DOHH2 (cell line): ENCODE results near the gene CCDC117.
A peak's percentile ranks its signal among the peaks of the same experiment; 100 is the strongest.

ENCODE experiments used
- H3F3A ChIP-seq: fragments of 200-600 bp; sonication (generic), shearing (Covaris generic); 2 replicates; pipeline ENCODE4 v1.6.0; 2016; ENCODE audit warnings: antibody characterized with exemption, mild to moderate bottlenecking; ENCODE audit not compliant: control insufficient read depth, insufficient read depth
- H3K27ac ChIP-seq: fragments of 200-600 bp; sonication (generic); 2 replicates; pipeline ENCODE4 v1.5.1; 2014; ENCODE audit warnings: low read depth, mild to moderate bottlenecking, low read length, moderate library complexity
- H3K27me3 ChIP-seq: fragments of 200-600 bp; sonication (generic); 2 replicates; pipeline ENCODE4 v1.6.1; 2014; ENCODE audit warnings: mild to moderate bottlenecking, low read length, mixed read lengths; ENCODE audit not compliant: control insufficient read depth
- H3K36me3 ChIP-seq: fragments of 200-600 bp; sonication (generic); 2 replicates; pipeline ENCODE4 v1.6.1; 2014; ENCODE audit warnings: mild to moderate bottlenecking, low read length, moderate library complexity, mixed read lengths; ENCODE audit not compliant: control insufficient read depth
- H3K4me1 ChIP-seq: fragments of 200-600 bp; sonication (generic); 2 replicates; pipeline ENCODE4 v1.6.1; 2014; ENCODE audit warnings: mild to moderate bottlenecking, low read length, mixed read lengths; ENCODE audit not compliant: control insufficient read depth
- H3K4me2 ChIP-seq: fragments of 200-600 bp; sonication (generic); 2 replicates; pipeline ENCODE4 v1.6.0; 2014; ENCODE audit warnings: mild to moderate bottlenecking, low read length, moderate library complexity
- H3K4me3 ChIP-seq: fragments of 200-600 bp; sonication (generic); 2 replicates; pipeline ENCODE4 v1.5.1; 2014; ENCODE audit warnings: mild to moderate bottlenecking, low read length, mixed read lengths
- H3K79me2 ChIP-seq: fragments of 200-600 bp; sonication (generic); 2 replicates; pipeline ENCODE4 v1.6.1; 2014; ENCODE audit warnings: mild to moderate bottlenecking, low read length, mixed read lengths; ENCODE audit not compliant: control insufficient read depth
- H3K9me2 ChIP-seq: fragments of 200-600 bp; sonication (generic); replicated peaks from 2 replicates; pipeline ENCODE4 v1.6.1; 2014; ENCODE audit warnings: mild to moderate bottlenecking, low read length, mixed read lengths; ENCODE audit not compliant: control insufficient read depth
- H3K9me3 ChIP-seq: fragments of 200-600 bp; sonication (generic); 2 replicates; pipeline ENCODE4 v1.6.1; 2014; ENCODE audit warnings: antibody characterized with exemption, low read length, mixed read lengths; ENCODE audit not compliant: control insufficient read depth, insufficient read depth
- H4K20me1 ChIP-seq: fragments of 200-600 bp; sonication (generic); 2 replicates; pipeline ENCODE4 v1.6.0; 2014; ENCODE audit warnings: low read depth, mild to moderate bottlenecking, antibody characterized with exemption, low read length, moderate library complexity; ENCODE audit not compliant: control insufficient read depth, insufficient read depth
- EZH2phosphoT487 ChIP-seq: fragments of 200-600 bp; sonication (generic); IDR thresholded peaks from 2 replicates; pipeline ENCODE4 v1.6.1; 2017; ENCODE audit warnings: borderline replicate concordance, mild to moderate bottlenecking, antibody characterized with exemption, low read length, moderate library complexity, mixed read lengths
- TF ChIP-seq, protein P1 (sequence below): fragments of 200-600 bp; sonication (generic); IDR thresholded peaks from one replicate; pipeline ENCODE4 v1.5.1; 2014; ENCODE audit warnings: antibody characterized with exemption, mild to moderate bottlenecking, low read depth, low read length; ENCODE audit not compliant: poor library complexity, severe bottlenecking

The CCDC117 gene

DNA sequence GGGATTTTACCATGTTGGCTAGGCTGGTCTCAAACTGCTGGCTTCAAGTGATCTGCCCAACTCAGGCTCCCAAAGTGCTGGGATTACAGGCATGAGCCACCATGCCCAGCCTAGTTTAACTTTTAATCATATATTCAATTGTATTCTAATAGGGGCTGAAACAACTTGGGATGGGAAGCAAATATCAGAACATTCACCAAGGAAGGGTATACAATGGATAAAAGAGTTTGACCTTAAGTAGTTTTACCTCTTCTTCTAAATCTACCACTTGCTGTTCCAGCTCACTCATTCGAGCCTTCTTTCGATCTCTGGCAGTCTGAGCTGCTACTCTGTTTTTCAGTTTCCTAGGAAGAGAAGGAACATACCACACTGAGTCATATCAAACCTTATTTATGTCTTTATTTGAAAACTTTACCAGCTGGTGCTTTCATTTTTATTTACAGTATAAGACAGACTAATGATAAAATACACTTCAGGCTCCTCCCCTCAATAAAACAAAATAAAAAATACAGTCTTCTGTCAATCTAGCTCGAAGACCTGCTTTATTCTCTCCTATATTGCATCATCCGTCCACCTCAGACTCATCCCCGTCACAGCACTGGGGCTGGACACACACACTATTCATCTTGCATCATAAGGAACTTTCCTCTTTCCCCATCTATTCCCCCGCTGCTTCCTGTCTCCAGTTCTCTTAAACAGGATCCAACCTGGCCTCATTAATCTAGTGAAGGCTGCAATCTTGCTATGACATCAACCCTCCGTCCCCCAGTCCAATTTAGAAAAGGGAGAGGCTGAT is 26.5 kb downstream of the CCDC117 start:
- peaks cover 29% of the 10 kb centered on the region for H3F3A ChIP-seq
- H3K4me3 ChIP-seq, result peak overlapping the region; percentile 99
- H3K27me3 ChIP-seq, result no peaks in the 10 kb centered on the region
- no peaks in the 10 kb centered on the region for H3K9me3 ChIP-seq
- no peaks in the 10 kb centered on the region for H3K9me2 ChIP-seq
- H4K20me1 ChIP-seq, result 0 out of 2 replicates have a peak, but pooled peaks cover 11% of the 10 kb centered on the region
- peaks cover 81% of the 10 kb centered on the region for H3K79me2 ChIP-seq
- TF ChIP-seq, protein P1, sequence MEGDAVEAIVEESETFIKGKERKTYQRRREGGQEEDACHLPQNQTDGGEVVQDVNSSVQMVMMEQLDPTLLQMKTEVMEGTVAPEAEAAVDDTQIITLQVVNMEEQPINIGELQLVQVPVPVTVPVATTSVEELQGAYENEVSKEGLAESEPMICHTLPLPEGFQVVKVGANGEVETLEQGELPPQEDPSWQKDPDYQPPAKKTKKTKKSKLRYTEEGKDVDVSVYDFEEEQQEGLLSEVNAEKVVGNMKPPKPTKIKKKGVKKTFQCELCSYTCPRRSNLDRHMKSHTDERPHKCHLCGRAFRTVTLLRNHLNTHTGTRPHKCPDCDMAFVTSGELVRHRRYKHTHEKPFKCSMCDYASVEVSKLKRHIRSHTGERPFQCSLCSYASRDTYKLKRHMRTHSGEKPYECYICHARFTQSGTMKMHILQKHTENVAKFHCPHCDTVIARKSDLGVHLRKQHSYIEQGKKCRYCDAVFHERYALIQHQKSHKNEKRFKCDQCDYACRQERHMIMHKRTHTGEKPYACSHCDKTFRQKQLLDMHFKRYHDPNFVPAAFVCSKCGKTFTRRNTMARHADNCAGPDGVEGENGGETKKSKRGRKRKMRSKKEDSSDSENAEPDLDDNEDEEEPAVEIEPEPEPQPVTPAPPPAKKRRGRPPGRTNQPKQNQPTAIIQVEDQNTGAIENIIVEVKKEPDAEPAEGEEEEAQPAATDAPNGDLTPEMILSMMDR, result no peak
- TF ChIP-seq EZH2phosphoT487, result no peak
- peaks cover 70% of the 10 kb centered on the region for H3K4me1 ChIP-seq
- peaks cover 56% of the 10 kb centered on the region for H3K36me3 ChIP-seq
- peak overlapping the region; percentile 32 for H3K27ac ChIP-seq
- peak overlapping the region; percentile 71 for H3K4me2 ChIP-seq

DNA sequence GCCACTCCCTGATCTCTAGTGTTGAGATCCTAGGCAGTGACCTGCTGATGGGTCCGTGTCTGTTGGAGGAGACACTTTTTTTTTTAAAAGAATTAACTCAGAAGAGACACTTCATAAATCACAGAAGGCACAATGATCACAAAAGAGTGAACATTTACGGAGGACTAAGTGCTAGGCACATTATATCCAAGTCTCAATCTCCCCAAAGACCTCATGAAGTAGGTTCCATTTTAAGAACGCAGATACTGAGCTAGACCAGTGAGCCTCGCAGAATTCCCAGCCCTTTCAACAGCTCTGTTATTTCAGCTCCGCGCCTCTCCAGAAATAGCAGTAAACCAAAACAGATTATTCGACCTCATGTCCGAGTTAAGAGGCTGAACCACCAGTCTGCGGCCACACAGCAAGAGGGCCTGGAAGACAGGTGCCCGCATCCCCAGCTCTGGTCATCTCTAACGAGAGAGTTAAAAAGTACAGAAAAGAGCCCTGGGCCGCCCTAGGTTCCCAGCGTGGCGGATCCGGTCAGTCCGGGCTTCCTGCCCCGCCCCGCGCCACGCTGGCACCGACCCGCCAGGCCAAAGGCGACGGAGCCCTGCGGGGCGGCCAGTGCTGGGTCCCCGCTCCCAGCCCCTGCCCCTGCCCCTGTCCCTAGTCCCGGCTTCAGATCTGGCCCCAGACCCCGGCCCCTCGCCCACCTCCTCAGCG is 27.3 kb downstream of the CCDC117 start:
- H3K79me2 ChIP-seq, result peaks cover 74% of the 10 kb centered on the region
- H4K20me1 ChIP-seq, result 0 out of 2 replicates have a peak, but pooled peaks cover 5% of the 10 kb centered on the region
- peak overlapping the region; percentile 71 for H3K4me2 ChIP-seq
- H3F3A ChIP-seq, result peaks cover 23% of the 10 kb centered on the region
- peaks cover 49% of the 10 kb centered on the region for H3K36me3 ChIP-seq
- H3K27ac ChIP-seq, result peak overlapping the region; percentile 32
- H3K9me2 ChIP-seq, result no peaks in the 10 kb centered on the region
- H3K4me3 ChIP-seq, result peak overlapping the region; percentile 99
- no peak for TF ChIP-seq EZH2phosphoT487
- TF ChIP-seq, protein P1, result no peak
- peaks cover 63% of the 10 kb centered on the region for H3K4me1 ChIP-seq
- H3K27me3 ChIP-seq, result no peaks in the 10 kb centered on the region
- H3K9me3 ChIP-seq, result no peaks in the 10 kb centered on the region

DNA sequence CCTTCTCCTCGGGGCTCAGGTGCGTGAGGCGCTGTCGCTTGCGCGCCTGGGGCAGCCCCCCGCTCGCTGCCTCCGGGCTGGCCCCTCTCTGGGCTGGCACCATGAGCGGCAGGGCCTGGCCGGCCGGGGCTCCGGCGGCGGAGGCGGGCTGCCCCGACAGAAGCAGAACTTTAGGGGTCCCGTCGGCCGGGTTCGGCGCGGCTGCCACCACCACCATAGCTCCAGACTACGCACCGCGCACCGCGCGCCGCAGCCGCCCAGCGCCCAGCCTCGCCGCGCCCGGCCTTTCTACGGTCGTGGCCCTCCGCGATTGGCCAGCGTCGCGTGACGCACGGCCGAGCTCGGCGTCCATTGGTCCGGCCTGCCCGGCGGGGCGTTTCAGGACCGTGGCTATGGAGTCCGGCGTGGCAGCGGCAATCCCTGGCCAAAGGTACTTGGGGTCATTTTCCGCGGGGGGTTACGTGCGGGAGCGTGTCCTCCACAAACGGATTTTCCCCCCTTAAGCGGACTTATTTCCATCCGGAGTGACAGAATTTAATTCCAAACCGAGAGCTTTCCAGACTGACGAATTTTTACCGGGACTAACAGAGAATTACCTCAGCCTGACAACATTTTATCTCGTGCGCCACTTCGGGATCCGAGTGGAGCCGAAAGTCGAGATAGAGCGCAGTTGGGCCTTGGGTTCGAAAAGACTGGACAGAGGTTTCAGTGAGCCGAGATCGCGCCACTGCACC is 28.0 kb downstream of the CCDC117 start, which contains the start of gene XBP1:
Gene XBP1, minus strand, starts transcription at position 262 of the 734 bp plus-strand sequence.
- Histone ChIP-seq H3K9me3 (no peaks in the 10 kb centered on the region), H3K27me3 (no peaks in the 10 kb centered on the region), H3K9me2 (no peaks in the 10 kb centered on the region), H3K4me2 (peak within 1 kb of the TSS; percentile 71), H3K36me3 (peaks cover 42% of the 10 kb centered on the region), H4K20me1 (0 out of 2 replicates have a peak, but pooled peaks cover 5% of the 10 kb centered on the region), H3K27ac (peak within 1 kb of the TSS; percentile 51), H3K79me2 (peaks cover 67% of the 10 kb centered on the region), H3K4me3 (peak within 1 kb of the TSS; percentile 99), H3F3A (peaks cover 23% of the 10 kb centered on the region), H3K4me1 (peaks cover 57% of the 10 kb centered on the region)
- no peak for TF ChIP-seq EZH2phosphoT487
- TF ChIP-seq, protein P1, result no peak
